ENCODE results near the gene CTBP2.

Gene CTBP2

GRCh38 chr10:125038637-125039036 lies 121.7 kb downstream of the CTBP2 start:
- Histone ChIP-seq H3K9ac (ENCODE audit: low read length) (no peak overlapping the region), H3K4me3 (ENCODE audit: low read length) (no peak overlapping the region), H3K27me3 (ENCODE audit: control insufficient read depth, insufficient read depth, low read length) (no peaks in the 10 kb centered on the region), H3K4me1 (ENCODE audit: control insufficient read depth, insufficient read depth, low read length) (peaks cover 55% of the 10 kb centered on the region), H3K9me3 (ENCODE audit: control insufficient read depth, low read length) (no peaks in the 10 kb centered on the region), H3K36me3 (ENCODE audit: control insufficient read depth, insufficient read depth, low read length) (no peaks in the 10 kb centered on the region)

GRCh38 chr10:125037145-125037877 lies 123.1 kb downstream of the CTBP2 start:
- H3K36me3 ChIP-seq (ENCODE audit: control insufficient read depth, insufficient read depth, low read length) = no peaks in the 10 kb centered on the region
- no peak overlapping the region for H3K9ac ChIP-seq (ENCODE audit: low read length)
- no peak overlapping the region for H3K4me3 ChIP-seq (ENCODE audit: low read length)
- peaks cover 57% of the 10 kb centered on the region for H3K4me1 ChIP-seq (ENCODE audit: control insufficient read depth, insufficient read depth, low read length)
- no peaks in the 10 kb centered on the region for H3K9me3 ChIP-seq (ENCODE audit: control insufficient read depth, low read length)
- no peaks in the 10 kb centered on the region for H3K27me3 ChIP-seq (ENCODE audit: control insufficient read depth, insufficient read depth, low read length)

GRCh38 chr10:125035588-125036295 lies 124.6 kb downstream of the CTBP2 start:
- no peak overlapping the region for H3K9ac ChIP-seq (ENCODE audit: low read length)
- H3K4me1 ChIP-seq (ENCODE audit: control insufficient read depth, insufficient read depth, low read length) = peaks cover 70% of the 10 kb centered on the region
- H3K9me3 ChIP-seq (ENCODE audit: control insufficient read depth, low read length) = no peaks in the 10 kb centered on the region
- no peaks in the 10 kb centered on the region for H3K27me3 ChIP-seq (ENCODE audit: control insufficient read depth, insufficient read depth, low read length)
- no peaks in the 10 kb centered on the region for H3K36me3 ChIP-seq (ENCODE audit: control insufficient read depth, insufficient read depth, low read length)
- no peak overlapping the region for H3K4me3 ChIP-seq (ENCODE audit: low read length)

DNA sequence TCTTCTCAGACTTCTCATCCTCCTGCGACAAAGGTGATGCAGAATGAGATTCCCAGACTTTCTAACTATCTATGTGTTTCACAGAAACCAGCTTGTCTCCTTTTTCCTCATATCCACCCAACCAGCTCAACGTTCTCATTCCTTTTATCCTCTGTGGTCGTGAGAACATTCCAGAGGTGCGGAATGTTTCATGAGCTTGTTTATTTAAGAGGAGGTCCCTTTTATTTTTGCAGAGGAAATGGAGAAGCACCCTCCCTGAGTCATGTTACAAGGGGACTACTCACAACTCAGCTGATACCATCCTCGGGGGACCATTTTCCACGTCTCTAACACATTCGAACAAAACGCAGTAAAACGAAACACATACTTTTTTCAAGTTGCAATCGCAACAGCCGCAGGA lies 125.2 kb downstream of the CTBP2 start:
- no peaks in the 10 kb centered on the region for H3K36me3 ChIP-seq (ENCODE audit: control insufficient read depth, insufficient read depth, low read length)
- no peak overlapping the region for H3K9ac ChIP-seq (ENCODE audit: low read length)
- H3K9me3 ChIP-seq (ENCODE audit: control insufficient read depth, low read length) = no peaks in the 10 kb centered on the region
- no peaks in the 10 kb centered on the region for H3K27me3 ChIP-seq (ENCODE audit: control insufficient read depth, insufficient read depth, low read length)
- no peak overlapping the region for H3K4me3 ChIP-seq (ENCODE audit: low read length)
- H3K4me1 ChIP-seq (ENCODE audit: control insufficient read depth, insufficient read depth, low read length) = peaks cover 76% of the 10 kb centered on the region

GRCh38 chr10:125034675-125035074 lies 125.7 kb downstream of the CTBP2 start:
- H3K4me1 ChIP-seq (ENCODE audit: control insufficient read depth, insufficient read depth, low read length) = peaks cover 78% of the 10 kb centered on the region
- H3K27me3 ChIP-seq (ENCODE audit: control insufficient read depth, insufficient read depth, low read length) = no peaks in the 10 kb centered on the region
- no peak overlapping the region for H3K9ac ChIP-seq (ENCODE audit: low read length)
- no peaks in the 10 kb centered on the region for H3K36me3 ChIP-seq (ENCODE audit: control insufficient read depth, insufficient read depth, low read length)
- H3K4me3 ChIP-seq (ENCODE audit: low read length) = no peak overlapping the region
- no peaks in the 10 kb centered on the region for H3K9me3 ChIP-seq (ENCODE audit: control insufficient read depth, low read length)

- Histone ChIP-seq H3K27me3 (ENCODE audit: control insufficient read depth, insufficient read depth, low read length) (no peaks in the 10 kb centered on the region), H3K4me1 (ENCODE audit: control insufficient read depth, insufficient read depth, low read length) (peaks cover 77% of the 10 kb centered on the region), H3K36me3 (ENCODE audit: control insufficient read depth, insufficient read depth, low read length) (no peaks in the 10 kb centered on the region), H3K9me3 (ENCODE audit: control insufficient read depth, low read length) (no peaks in the 10 kb centered on the region), H3K4me3 (ENCODE audit: low read length) (no peak overlapping the region), H3K9ac (ENCODE audit: low read length) (no peak overlapping the region)
These were observed 127.0 kb downstream of the CTBP2 start for GRCh38 chr10:125033146-125033924.

GRCh38 chr10:125032474-125033020 lies 127.8 kb downstream of the CTBP2 start:
- Histone ChIP-seq H3K9ac (ENCODE audit: low read length) (no peak overlapping the region), H3K9me3 (ENCODE audit: control insufficient read depth, low read length) (no peaks in the 10 kb centered on the region), H3K27me3 (ENCODE audit: control insufficient read depth, insufficient read depth, low read length) (no peaks in the 10 kb centered on the region), H3K4me3 (ENCODE audit: low read length) (no peak overlapping the region), H3K36me3 (ENCODE audit: control insufficient read depth, insufficient read depth, low read length) (no peaks in the 10 kb centered on the region), H3K4me1 (ENCODE audit: control insufficient read depth, insufficient read depth, low read length) (peaks cover 75% of the 10 kb centered on the region)

GRCh38 chr10:125030567-125031197 lies 129.7 kb downstream of the CTBP2 start:
- H3K36me3 ChIP-seq (ENCODE audit: control insufficient read depth, insufficient read depth, low read length) = no peaks in the 10 kb centered on the region
- peaks cover 57% of the 10 kb centered on the region for H3K4me1 ChIP-seq (ENCODE audit: control insufficient read depth, insufficient read depth, low read length)
- H3K9me3 ChIP-seq (ENCODE audit: control insufficient read depth, low read length) = no peaks in the 10 kb centered on the region
- H3K9ac ChIP-seq (ENCODE audit: low read length) = no peak overlapping the region
- no peaks in the 10 kb centered on the region for H3K27me3 ChIP-seq (ENCODE audit: control insufficient read depth, insufficient read depth, low read length)
- no peak overlapping the region for H3K4me3 ChIP-seq (ENCODE audit: low read length)

DNA sequence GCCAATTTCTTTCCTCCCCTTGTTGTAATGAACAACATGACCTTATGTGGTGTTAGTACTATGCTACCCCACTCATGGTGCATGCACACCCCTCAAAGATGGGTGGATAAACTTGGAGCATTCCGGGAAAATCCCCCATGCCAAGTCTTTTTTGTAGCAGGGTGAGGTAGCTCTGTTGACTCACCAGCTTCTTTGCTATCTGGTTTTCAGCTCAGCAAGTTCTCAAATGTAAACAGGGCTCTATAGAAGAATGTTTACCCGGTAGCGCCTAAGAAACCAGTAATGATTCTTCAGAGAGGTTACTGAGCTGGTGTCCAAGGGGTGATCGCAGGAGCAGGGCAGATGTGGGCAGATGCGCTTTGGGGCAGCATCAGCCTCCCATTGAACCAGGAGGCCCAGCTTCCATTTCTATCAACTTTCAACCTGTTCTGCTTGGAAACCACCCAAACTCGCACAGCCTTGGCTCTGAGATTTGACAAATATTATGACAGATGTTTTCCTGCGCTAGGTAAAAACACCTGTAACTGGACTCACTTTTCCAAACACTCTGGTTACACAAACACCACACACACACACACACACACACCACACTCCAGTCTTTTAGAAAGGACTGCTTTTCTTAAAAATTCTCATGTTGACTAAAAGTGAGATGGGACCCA lies 130.7 kb downstream of the CTBP2 start:
- Histone ChIP-seq H3K27me3 (ENCODE audit: control insufficient read depth, insufficient read depth, low read length) (no peaks in the 10 kb centered on the region), H3K36me3 (ENCODE audit: control insufficient read depth, insufficient read depth, low read length) (no peaks in the 10 kb centered on the region), H3K4me1 (ENCODE audit: control insufficient read depth, insufficient read depth, low read length) (peaks cover 50% of the 10 kb centered on the region), H3K4me3 (ENCODE audit: low read length) (no peak overlapping the region), H3K9me3 (ENCODE audit: control insufficient read depth, low read length) (no peaks in the 10 kb centered on the region), H3K9ac (ENCODE audit: low read length) (no peak overlapping the region)

DNA sequence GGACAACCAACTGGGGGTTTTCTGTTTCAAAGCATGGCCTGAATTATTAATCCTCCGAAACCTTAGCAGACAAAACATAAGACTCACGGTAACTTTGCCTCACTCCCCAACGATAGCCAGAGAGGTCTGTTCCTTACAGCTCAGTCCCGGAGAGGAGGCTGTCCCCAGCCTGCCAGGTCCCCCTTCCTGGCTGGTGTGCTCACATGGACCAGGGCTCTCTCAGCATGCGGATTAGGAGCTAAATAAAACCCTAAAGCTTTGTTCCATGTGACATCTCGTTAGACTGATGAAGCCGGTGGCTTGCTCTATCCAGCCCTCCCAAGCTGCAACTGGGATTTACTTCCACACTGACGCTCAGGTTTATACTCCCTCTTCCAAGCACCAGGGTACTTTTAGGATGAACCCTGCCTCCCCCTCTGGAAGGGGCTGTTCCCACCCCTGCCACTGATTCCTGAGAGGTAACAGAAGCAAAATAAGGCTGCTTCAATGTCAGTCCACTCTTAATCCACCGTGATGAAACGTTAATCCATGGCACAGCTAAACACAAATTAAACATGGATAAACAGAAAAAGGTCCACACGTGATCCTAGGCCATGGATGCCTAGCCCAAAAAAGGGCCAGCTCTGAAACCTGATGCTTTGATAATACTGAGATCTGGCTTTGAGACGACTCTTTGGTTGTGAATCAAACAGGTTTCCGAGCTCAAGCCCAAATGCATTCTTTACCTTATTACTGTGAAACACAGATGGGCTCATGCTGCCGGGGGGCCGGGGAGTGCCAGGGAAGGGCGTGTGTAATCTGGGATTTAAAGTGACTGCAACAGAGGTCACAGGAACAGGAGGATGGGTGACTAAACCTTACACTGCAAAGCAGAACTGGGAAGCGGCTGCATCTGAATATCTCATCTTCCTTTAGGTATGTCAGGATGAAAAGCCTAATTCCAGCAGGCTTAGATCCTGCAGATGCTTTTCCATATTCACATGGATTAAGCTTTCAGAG lies 132.2 kb downstream of the CTBP2 start:
- H3K36me3 ChIP-seq (ENCODE audit: control insufficient read depth, insufficient read depth, low read length) = no peaks in the 10 kb centered on the region
- no peaks in the 10 kb centered on the region for H3K9me3 ChIP-seq (ENCODE audit: control insufficient read depth, low read length)
- no peaks in the 10 kb centered on the region for H3K27me3 ChIP-seq (ENCODE audit: control insufficient read depth, insufficient read depth, low read length)
- no peak overlapping the region for H3K4me3 ChIP-seq (ENCODE audit: low read length)
- H3K4me1 ChIP-seq (ENCODE audit: control insufficient read depth, insufficient read depth, low read length) = peaks cover 56% of the 10 kb centered on the region
- no peak overlapping the region for H3K9ac ChIP-seq (ENCODE audit: low read length)

Measured in mucosa of stomach (tissue), 1 donor.